ENCODE measurements around the gene YTHDC1. TPM values are rescaled to one million over a fixed set of nuclear protein-coding genes. Genes with fewer than 3 reads are reported as not detected.

The YTHDC1 gene
- total RNA-seq, 2 donors from 2014 or later: 170 to 184 TPM

GRCh38 chr4:68319040-68319439, 30.9 kb downstream of the YTHDC1 start:
- no peak overlapping the region for H3K4me3 ChIP-seq (ENCODE audit: low read length)
- no peak for TF ChIP-seq CTCF (conservative IDR thresholded peaks at IDR 0.05)
- H3K9ac ChIP-seq (ENCODE audit: extremely low read depth, low read length, poor library complexity, severe bottlenecking): no peak overlapping the region
- peaks cover 16% of the 10 kb centered on the region for H3K4me1 ChIP-seq (ENCODE audit: control insufficient read depth, insufficient read depth, low read length)
- H3K27me3 Mint-ChIP-seq (ENCODE audit: insufficient read depth): no peaks in the 10 kb centered on the region
- DNase-seq: no peak
- 75% methylated on average over 1 of the region's 1 CpG; no CpG with 5 or more reads in 1 of the 2 experiments for WGBS, 2 experiments (ENCODE audit: insufficient coverage in 1 of 2, insufficient read length in 1 of 2)
- H3K36me3 ChIP-seq (ENCODE audit: control insufficient read depth, insufficient read depth, low read length): peaks cover 98% of the 10 kb centered on the region
- H3K4me3 Mint-ChIP-seq: no peak overlapping the region
- H3K27ac Mint-ChIP-seq: peak overlapping the region; percentile 6
- no peak overlapping the region for H3K27ac ChIP-seq (ENCODE audit: low read depth, low read length)
- peaks cover 54% of the 10 kb centered on the region for H3K4me1 Mint-ChIP-seq
- H3K9me3 ChIP-seq (ENCODE audit: control insufficient read depth, low read length): no peaks in the 10 kb centered on the region
- H3K9me3 Mint-ChIP-seq: no peaks in the 10 kb centered on the region
- H3K27me3 ChIP-seq (ENCODE audit: control insufficient read depth, insufficient read depth, low read length, poor library complexity, severe bottlenecking): no peaks in the 10 kb centered on the region
- peaks cover 83% of the 10 kb centered on the region for H3K36me3 Mint-ChIP-seq (ENCODE audit: low read depth)

- Mint-ChIP-seq H3K27ac (peak overlapping the region; percentile 78), H3K36me3 (ENCODE audit: low read depth) (peaks cover 88% of the 10 kb centered on the region), H3K4me3 (peak overlapping the region; percentile 22), H3K9me3 (no peaks in the 10 kb centered on the region), H3K4me1 (peaks cover 42% of the 10 kb centered on the region), H3K27me3 (ENCODE audit: insufficient read depth) (no peaks in the 10 kb centered on the region)
- Histone ChIP-seq H3K9ac (ENCODE audit: extremely low read depth, low read length, poor library complexity, severe bottlenecking) (no peak overlapping the region), H3K4me3 (ENCODE audit: low read length) (no peak overlapping the region), H3K4me1 (ENCODE audit: control insufficient read depth, insufficient read depth, low read length) (peaks cover 12% of the 10 kb centered on the region), H3K9me3 (ENCODE audit: control insufficient read depth, low read length) (no peaks in the 10 kb centered on the region), H3K27me3 (ENCODE audit: control insufficient read depth, insufficient read depth, low read length, poor library complexity, severe bottlenecking) (no peaks in the 10 kb centered on the region), H3K36me3 (ENCODE audit: control insufficient read depth, insufficient read depth, low read length) (peaks cover 99% of the 10 kb centered on the region), H3K27ac (ENCODE audit: low read depth, low read length) (no peak overlapping the region)
- no peak for DNase-seq
- TF ChIP-seq CTCF (conservative IDR thresholded peaks at IDR 0.05): no peak
- 65 to 72% methylated on average over 2 to 4 of the region's 5 CpGs for WGBS, 2 experiments (ENCODE audit: insufficient coverage in 1 of 2, insufficient read length in 1 of 2)
Observed at GRCh38 chr4:68316193-68316969, 33.5 kb downstream of the YTHDC1 start.

- H3K9ac ChIP-seq (ENCODE audit: extremely low read depth, low read length, poor library complexity, severe bottlenecking): no peak overlapping the region
- Mint-ChIP-seq H3K27ac (no peak overlapping the region), H3K4me1 (peaks cover 5% of the 10 kb centered on the region), H3K27me3 (ENCODE audit: insufficient read depth) (no peaks in the 10 kb centered on the region), H3K4me3 (no peak overlapping the region), H3K9me3 (no peaks in the 10 kb centered on the region), H3K36me3 (ENCODE audit: low read depth) (peaks cover 45% of the 10 kb centered on the region)
- H3K36me3 ChIP-seq (ENCODE audit: control insufficient read depth, insufficient read depth, low read length): peaks cover 54% of the 10 kb centered on the region
- no peak for TF ChIP-seq CTCF (conservative IDR thresholded peaks at IDR 0.05)
- no peak overlapping the region for H3K27ac ChIP-seq (ENCODE audit: low read depth, low read length)
- H3K4me3 ChIP-seq (ENCODE audit: low read length): no peak overlapping the region
- no peak for DNase-seq
- H3K9me3 ChIP-seq (ENCODE audit: control insufficient read depth, low read length): no peaks in the 10 kb centered on the region
- H3K27me3 ChIP-seq (ENCODE audit: control insufficient read depth, insufficient read depth, low read length, poor library complexity, severe bottlenecking): no peaks in the 10 kb centered on the region
- WGBS, 2 experiments (ENCODE audit: insufficient coverage in 1 of 2, insufficient read length in 1 of 2): 96 to 100% methylated on average over 1 to 3 of the region's 3 CpGs
- no peaks in the 10 kb centered on the region for H3K4me1 ChIP-seq (ENCODE audit: control insufficient read depth, insufficient read depth, low read length)
Observed at GRCh38 chr4:68310651-68311247, 39.1 kb downstream of the YTHDC1 start.

All from endodermal cell (in vitro differentiated cells).